ENCODE results near the gene ZFAND3.

DNA sequence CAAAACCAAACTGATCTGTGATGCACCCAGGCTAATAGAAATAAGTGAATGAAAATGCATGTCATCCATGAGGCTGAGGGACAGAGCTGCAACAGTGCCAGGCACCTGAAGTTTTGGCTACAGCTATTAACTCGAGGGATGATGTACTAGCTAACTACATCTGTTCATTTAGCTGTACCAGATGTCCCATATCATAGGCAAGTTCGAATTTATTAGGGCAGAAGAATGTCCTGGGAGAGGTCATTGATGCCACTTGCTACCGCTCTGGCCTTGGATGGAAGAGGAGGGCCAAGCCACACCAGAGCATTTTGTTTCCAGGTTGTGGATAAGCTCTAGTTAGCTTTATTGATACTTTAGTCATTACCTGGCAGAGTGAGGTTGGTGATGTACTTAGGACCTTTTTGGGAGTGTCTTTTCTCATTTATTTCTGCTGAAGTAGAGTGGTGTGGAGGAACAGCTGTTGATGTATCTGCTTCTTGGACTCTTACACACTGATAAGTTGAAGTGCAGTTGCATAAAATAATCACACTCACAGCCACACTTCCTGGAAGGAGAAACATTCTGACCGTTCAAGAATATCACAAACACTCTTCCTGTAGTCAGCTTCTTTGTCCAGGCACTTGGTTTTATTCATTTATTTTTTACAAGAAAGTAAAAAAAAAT is 8.2 kb downstream of the ZFAND3 start:
- TF ChIP-seq EP300 (IDR thresholded peaks at IDR 0.05), result no peak
- TF ChIP-seq, protein P1, sequence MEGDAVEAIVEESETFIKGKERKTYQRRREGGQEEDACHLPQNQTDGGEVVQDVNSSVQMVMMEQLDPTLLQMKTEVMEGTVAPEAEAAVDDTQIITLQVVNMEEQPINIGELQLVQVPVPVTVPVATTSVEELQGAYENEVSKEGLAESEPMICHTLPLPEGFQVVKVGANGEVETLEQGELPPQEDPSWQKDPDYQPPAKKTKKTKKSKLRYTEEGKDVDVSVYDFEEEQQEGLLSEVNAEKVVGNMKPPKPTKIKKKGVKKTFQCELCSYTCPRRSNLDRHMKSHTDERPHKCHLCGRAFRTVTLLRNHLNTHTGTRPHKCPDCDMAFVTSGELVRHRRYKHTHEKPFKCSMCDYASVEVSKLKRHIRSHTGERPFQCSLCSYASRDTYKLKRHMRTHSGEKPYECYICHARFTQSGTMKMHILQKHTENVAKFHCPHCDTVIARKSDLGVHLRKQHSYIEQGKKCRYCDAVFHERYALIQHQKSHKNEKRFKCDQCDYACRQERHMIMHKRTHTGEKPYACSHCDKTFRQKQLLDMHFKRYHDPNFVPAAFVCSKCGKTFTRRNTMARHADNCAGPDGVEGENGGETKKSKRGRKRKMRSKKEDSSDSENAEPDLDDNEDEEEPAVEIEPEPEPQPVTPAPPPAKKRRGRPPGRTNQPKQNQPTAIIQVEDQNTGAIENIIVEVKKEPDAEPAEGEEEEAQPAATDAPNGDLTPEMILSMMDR (IDR thresholded peaks at IDR 0.05), result no peak
- TF ChIP-seq POLR2AphosphoS5 (IDR thresholded peaks at IDR 0.05), result no peak
- no peak for TF ChIP-seq POLR2A (IDR thresholded peaks at IDR 0.05; ENCODE audit: low read depth)
